ENCODE data around the gene RAP1GAP. TPM values are rescaled to one million over a fixed set of nuclear protein-coding genes. Genes with fewer than 3 reads are reported as not detected.

RAP1GAP gene
- total RNA-seq, 1 experiment from 2014 or later = not detected

- Histone ChIP-seq H3K9me3 (ENCODE audit: low read length) (no peaks in the 10 kb centered on the region), H2AFZ (ENCODE audit: low read length) (no peak overlapping the region), H3K9me2 (replicated peaks; ENCODE audit: insufficient read depth, low read length) (no peaks in the 10 kb centered on the region), H3K79me2 (ENCODE audit: low read length) (no peaks in the 10 kb centered on the region), H3K4me2 (ENCODE audit: low read depth, low read length, poor library complexity, severe bottlenecking) (no peak overlapping the region), H3K9ac (ENCODE audit: low read length) (no peak overlapping the region), H3K27me3 (ENCODE audit: low read length) (no peaks in the 10 kb centered on the region), H3K4me1 (ENCODE audit: low read length) (no peaks in the 10 kb centered on the region), H3K36me3 (ENCODE audit: insufficient read depth, low read length) (no peaks in the 10 kb centered on the region), H3K4me3 (ENCODE audit: low read length) (no peak overlapping the region), H4K20me1 (ENCODE audit: insufficient read depth, low read depth, low read length) (no peaks in the 10 kb centered on the region), H3K27ac (ENCODE audit: low read length) (no peak overlapping the region)
- DNase-seq = no peak
These were observed 55.9 kb downstream of the RAP1GAP start for GRCh38 chr1:21613072-21613867.

- DNase-seq = no peak
- Histone ChIP-seq H3K9me3 (ENCODE audit: low read length) (no peaks in the 10 kb centered on the region), H3K4me2 (ENCODE audit: low read depth, low read length, poor library complexity, severe bottlenecking) (no peak overlapping the region), H3K79me2 (ENCODE audit: low read length) (no peaks in the 10 kb centered on the region), H3K4me3 (ENCODE audit: low read length) (no peak overlapping the region), H3K9ac (ENCODE audit: low read length) (no peak overlapping the region), H3K27me3 (ENCODE audit: low read length) (no peaks in the 10 kb centered on the region), H4K20me1 (ENCODE audit: insufficient read depth, low read depth, low read length) (no peaks in the 10 kb centered on the region), H3K4me1 (ENCODE audit: low read length) (peaks cover 6% of the 10 kb centered on the region), H3K27ac (ENCODE audit: low read length) (no peak overlapping the region), H3K9me2 (replicated peaks; ENCODE audit: insufficient read depth, low read length) (no peaks in the 10 kb centered on the region), H3K36me3 (ENCODE audit: insufficient read depth, low read length) (no peaks in the 10 kb centered on the region), H2AFZ (ENCODE audit: low read length) (no peak overlapping the region)
These were observed 57.1 kb downstream of the RAP1GAP start for GRCh38 chr1:21612057-21612456.

DNA sequence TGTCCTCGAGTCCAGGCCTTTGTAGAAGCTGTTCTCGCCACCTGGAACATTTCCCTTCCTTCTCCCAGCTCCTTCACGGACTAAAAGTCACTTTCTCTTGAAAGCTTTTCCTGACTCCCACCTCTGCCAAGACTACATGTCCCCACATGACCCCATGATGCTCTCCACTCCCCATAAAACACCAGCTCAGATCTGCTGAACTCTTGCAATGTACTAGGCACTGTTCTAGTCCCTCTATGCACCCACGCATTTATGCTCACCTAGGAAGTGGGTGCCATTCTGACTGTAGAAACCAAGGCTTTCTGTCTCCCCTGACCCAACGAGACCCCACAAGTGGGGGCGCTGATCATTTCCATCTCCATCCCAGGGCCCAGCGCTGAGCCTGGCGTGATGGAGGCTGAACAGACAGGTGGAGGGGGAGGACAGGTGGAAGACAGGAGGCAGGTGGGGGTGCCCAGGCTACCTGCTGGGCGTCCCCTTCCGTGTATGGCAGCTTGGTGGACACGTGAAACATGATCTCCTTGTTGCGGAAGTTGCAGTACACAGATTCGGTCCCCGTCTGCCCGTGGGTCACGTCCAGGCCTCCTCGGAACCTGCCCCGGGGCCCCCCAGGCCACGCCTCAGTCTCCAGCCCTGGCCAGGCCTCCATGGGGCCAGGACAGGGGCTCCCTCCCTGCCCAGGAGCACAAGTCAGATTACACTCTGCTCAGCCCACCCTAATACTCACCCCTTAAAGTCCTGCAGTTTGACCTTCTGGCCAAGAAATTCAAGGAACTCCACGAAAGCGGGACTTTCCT is 58.0 kb downstream of the RAP1GAP start:
- H3K4me3 ChIP-seq (ENCODE audit: low read length) = no peak overlapping the region
- no peak overlapping the region for H2AFZ ChIP-seq (ENCODE audit: low read length)
- DNase-seq = no peak
- H4K20me1 ChIP-seq (ENCODE audit: insufficient read depth, low read depth, low read length) = no peaks in the 10 kb centered on the region
- H3K4me2 ChIP-seq (ENCODE audit: low read depth, low read length, poor library complexity, severe bottlenecking) = no peak overlapping the region
- peaks cover 6% of the 10 kb centered on the region for H3K4me1 ChIP-seq (ENCODE audit: low read length)
- H3K79me2 ChIP-seq (ENCODE audit: low read length) = no peaks in the 10 kb centered on the region
- no peaks in the 10 kb centered on the region for H3K9me2 ChIP-seq (replicated peaks; ENCODE audit: insufficient read depth, low read length)
- no peaks in the 10 kb centered on the region for H3K9me3 ChIP-seq (ENCODE audit: low read length)
- H3K27me3 ChIP-seq (ENCODE audit: low read length) = no peaks in the 10 kb centered on the region
- no peak overlapping the region for H3K9ac ChIP-seq (ENCODE audit: low read length)
- no peak overlapping the region for H3K27ac ChIP-seq (ENCODE audit: low read length)
- H3K36me3 ChIP-seq (ENCODE audit: insufficient read depth, low read length) = no peaks in the 10 kb centered on the region

- Histone ChIP-seq H3K36me3 (ENCODE audit: insufficient read depth, low read length) (no peaks in the 10 kb centered on the region), H3K4me1 (ENCODE audit: low read length) (peaks cover 6% of the 10 kb centered on the region), H3K9ac (ENCODE audit: low read length) (no peak overlapping the region), H3K9me2 (replicated peaks; ENCODE audit: insufficient read depth, low read length) (no peaks in the 10 kb centered on the region), H3K79me2 (ENCODE audit: low read length) (no peaks in the 10 kb centered on the region), H3K27ac (ENCODE audit: low read length) (no peak overlapping the region), H3K4me2 (ENCODE audit: low read depth, low read length, poor library complexity, severe bottlenecking) (no peak overlapping the region), H3K9me3 (ENCODE audit: low read length) (no peaks in the 10 kb centered on the region), H3K4me3 (ENCODE audit: low read length) (no peak overlapping the region), H2AFZ (ENCODE audit: low read length) (no peak overlapping the region), H4K20me1 (ENCODE audit: insufficient read depth, low read depth, low read length) (no peaks in the 10 kb centered on the region), H3K27me3 (ENCODE audit: low read length) (no peaks in the 10 kb centered on the region)
- no peak for DNase-seq
These were observed 59.1 kb downstream of the RAP1GAP start for GRCh38 chr1:21610027-21610426.

- Histone ChIP-seq H2AFZ (ENCODE audit: low read length) (no peak overlapping the region), H3K4me2 (ENCODE audit: low read depth, low read length, poor library complexity, severe bottlenecking) (no peak overlapping the region), H3K9ac (ENCODE audit: low read length) (no peak overlapping the region)
These were observed 60.4 kb downstream of the RAP1GAP start for GRCh38 chr1:21608798-21609197.

DNA sequence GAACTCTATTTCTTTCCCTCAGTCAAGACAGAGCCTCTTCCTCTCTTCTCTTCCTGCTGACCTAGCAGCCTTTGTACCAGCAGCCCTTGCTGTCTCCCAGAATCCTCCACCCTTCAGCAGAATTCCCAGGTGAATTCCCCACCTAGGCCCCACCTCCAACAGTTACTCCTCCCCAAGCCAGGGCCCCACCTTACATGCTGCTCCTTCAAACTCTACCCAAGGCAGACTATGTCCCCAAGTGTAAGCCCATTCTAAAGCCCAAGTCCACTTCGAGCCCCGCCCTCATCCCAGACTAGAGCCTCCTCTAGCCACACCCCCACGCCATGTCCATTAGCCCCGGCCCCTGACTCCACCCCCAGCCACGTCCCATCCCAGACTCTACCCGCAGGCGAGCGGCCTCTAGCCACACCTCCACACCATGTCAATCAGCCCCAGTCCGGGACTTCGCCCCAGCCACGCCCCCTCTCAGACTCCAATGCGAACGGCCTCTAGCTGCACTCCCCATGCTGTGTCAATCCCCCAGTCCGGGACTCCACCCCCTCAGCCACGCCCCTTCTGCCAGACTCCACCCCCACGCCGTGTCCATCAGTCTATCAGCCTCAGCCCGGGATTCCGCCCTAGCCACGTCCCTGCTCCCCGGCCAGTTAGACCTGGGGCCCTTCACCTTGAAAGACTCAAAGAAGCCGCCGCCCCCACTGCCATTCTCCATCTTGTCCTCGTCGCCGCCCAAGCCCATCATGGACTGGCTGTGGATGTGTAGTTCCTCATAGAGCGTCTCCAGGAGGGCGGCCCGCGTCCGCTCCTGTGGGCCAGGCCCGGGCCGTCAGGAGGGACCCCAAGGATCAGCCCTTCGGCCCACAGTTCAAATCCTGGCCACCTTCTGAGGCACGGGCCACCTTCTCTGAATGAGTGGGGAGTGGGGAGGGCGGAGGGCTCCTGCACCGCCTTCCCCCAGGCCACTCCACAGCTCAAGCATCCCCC is 61.3 kb downstream of the RAP1GAP start:
- peaks cover 6% of the 10 kb centered on the region for H3K4me1 ChIP-seq (ENCODE audit: low read length)
- no peaks in the 10 kb centered on the region for H3K79me2 ChIP-seq (ENCODE audit: low read length)
- H3K27me3 ChIP-seq (ENCODE audit: low read length) = no peaks in the 10 kb centered on the region
- no peak overlapping the region for H3K27ac ChIP-seq (ENCODE audit: low read length)
- H3K9ac ChIP-seq (ENCODE audit: low read length) = no peak overlapping the region
- peak; percentile 99 for DNase-seq
- H3K36me3 ChIP-seq (ENCODE audit: insufficient read depth, low read length) = no peaks in the 10 kb centered on the region
- peak overlapping the region; percentile 33; the same call in 1 of the 2 replicates for H3K4me3 ChIP-seq (ENCODE audit: low read length)
- H3K9me3 ChIP-seq (ENCODE audit: low read length) = no peaks in the 10 kb centered on the region
- H3K9me2 ChIP-seq (replicated peaks; ENCODE audit: insufficient read depth, low read length) = no peaks in the 10 kb centered on the region
- H3K4me2 ChIP-seq (ENCODE audit: low read depth, low read length, poor library complexity, severe bottlenecking) = peak overlapping the region; percentile 39
- H4K20me1 ChIP-seq (ENCODE audit: insufficient read depth, low read depth, low read length) = no peaks in the 10 kb centered on the region
- peak overlapping the region; percentile 24; the same call in 1 of the 2 replicates for H2AFZ ChIP-seq (ENCODE audit: low read length)

More at GRCh38 chr1:21608798-21609197, 60.4 kb downstream of the RAP1GAP start:
- H3K4me3 ChIP-seq (ENCODE audit: low read length) = no peak overlapping the region
- DNase-seq = no peak
- H3K36me3 ChIP-seq (ENCODE audit: insufficient read depth, low read length) = no peaks in the 10 kb centered on the region
- no peaks in the 10 kb centered on the region for H4K20me1 ChIP-seq (ENCODE audit: insufficient read depth, low read depth, low read length)
- H3K27me3 ChIP-seq (ENCODE audit: low read length) = no peaks in the 10 kb centered on the region
- no peak overlapping the region for H3K27ac ChIP-seq (ENCODE audit: low read length)
- no peaks in the 10 kb centered on the region for H3K9me3 ChIP-seq (ENCODE audit: low read length)
- no peaks in the 10 kb centered on the region for H3K9me2 ChIP-seq (replicated peaks; ENCODE audit: insufficient read depth, low read length)
- peaks cover 6% of the 10 kb centered on the region for H3K4me1 ChIP-seq (ENCODE audit: low read length)
- no peaks in the 10 kb centered on the region for H3K79me2 ChIP-seq (ENCODE audit: low read length)

DNA sequence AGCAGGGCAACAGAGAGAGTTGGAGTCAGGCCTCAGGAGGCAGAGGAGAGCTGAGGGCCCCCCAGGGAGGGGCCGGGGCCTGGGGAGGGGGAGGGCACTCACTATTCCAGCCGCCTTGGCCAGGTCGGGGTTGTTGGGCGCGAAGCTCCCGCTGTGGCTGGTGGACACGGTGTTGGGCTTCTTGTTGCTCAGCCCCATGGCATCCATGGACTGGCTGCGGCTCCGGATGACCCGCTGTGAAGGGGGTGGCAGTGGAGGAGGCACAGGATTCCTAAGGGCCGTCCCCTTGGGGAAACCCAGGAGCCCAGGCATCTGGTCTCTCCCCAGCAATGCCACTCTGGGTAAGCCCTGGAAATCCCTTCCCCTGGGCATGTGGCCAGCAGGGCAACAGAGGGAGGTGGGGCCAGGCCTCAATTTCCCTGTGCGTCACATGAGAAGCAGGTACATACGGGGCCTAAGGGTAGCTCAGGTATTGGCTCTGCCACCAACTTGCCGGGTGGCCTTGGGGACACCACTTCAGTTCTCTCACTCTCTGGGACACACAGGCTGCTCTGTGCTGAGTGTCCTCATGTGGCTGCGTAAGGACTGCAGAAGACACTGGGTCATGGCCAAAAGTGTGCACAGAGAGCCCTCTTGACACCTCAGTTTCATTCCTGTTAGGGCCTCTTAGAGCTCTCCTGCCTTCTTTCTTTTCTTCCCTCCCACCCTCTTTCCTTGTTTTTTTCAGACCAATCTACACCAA is 63.0 kb downstream of the RAP1GAP start:
- Histone ChIP-seq H3K4me3 (ENCODE audit: low read length) (no peak overlapping the region), H3K4me1 (ENCODE audit: low read length) (peaks cover 6% of the 10 kb centered on the region), H4K20me1 (ENCODE audit: insufficient read depth, low read depth, low read length) (no peaks in the 10 kb centered on the region), H3K9me2 (replicated peaks; ENCODE audit: insufficient read depth, low read length) (no peaks in the 10 kb centered on the region), H3K27ac (ENCODE audit: low read length) (no peak overlapping the region), H3K79me2 (ENCODE audit: low read length) (no peaks in the 10 kb centered on the region), H3K9me3 (ENCODE audit: low read length) (no peaks in the 10 kb centered on the region), H3K4me2 (ENCODE audit: low read depth, low read length, poor library complexity, severe bottlenecking) (no peak overlapping the region), H3K9ac (ENCODE audit: low read length) (no peak overlapping the region), H2AFZ (ENCODE audit: low read length) (no peak overlapping the region), H3K27me3 (ENCODE audit: low read length) (no peaks in the 10 kb centered on the region), H3K36me3 (ENCODE audit: insufficient read depth, low read length) (no peaks in the 10 kb centered on the region)
- no peak for DNase-seq

Measured in Karpas-422 (cell line).